ENCODE measurements around the gene KIAA0513. TPM values are rescaled to one million over a fixed set of nuclear protein-coding genes. Genes with fewer than 3 reads are reported as not detected.

Gene KIAA0513
- total RNA-seq, 1 experiment from 2014 or later, result 6.6 TPM

DNA sequence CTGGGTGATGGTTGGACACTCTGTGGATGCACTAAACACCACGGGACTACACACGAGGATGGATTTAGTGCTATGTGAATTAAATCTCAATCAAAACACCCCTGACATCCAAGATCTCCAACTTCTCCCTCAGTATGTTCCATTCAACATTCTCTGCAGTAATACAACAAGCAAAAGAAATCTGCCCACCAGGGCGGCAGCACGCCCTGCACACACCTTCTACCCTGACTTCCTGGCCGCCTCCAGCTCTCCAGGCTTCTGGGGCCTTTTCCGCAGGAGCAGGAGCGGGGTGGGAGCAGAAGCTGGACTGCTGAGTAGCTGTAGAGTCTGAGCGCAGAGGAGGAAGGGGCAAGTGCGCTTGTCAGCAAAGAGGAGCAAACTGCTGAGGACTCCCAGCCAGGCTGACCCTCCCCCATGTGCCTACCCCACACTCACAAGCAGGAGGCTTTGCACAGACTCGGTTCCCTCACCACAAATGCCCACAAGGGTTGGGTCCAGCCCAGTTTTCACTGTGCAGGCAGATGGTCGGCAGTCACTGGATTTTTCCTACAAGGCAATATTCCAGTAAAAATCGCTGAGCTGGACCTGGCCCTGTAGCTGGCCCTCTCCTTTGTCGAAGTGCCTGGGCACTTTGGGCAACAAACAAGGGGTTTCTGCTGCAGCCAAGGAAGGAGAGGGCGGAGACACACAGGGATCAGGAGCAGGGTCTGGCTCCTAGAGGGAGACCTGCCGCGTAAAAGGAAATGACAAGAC lies 39.1 kb upstream of the KIAA0513 start:
- H3K4me2 ChIP-seq (ENCODE audit: low read length), result no peak overlapping the region
- H3K27me3 ChIP-seq (ENCODE audit: insufficient read depth, low read length), result no peaks in the 10 kb centered on the region
- H3K36me3 ChIP-seq (ENCODE audit: control insufficient read depth in 1 of 2, insufficient read depth in 2 of 2, low read length in 2 of 2), result peaks cover 20 to 41% of the 10 kb centered on the region in 2 experiments; a peak in 3 of 4 replicates
- RAD21 ChIA-PET (ENCODE audit: low non-redundant PET in 1 of 2, low total read pairs in 2 of 2, uncharacterized antibody in 2 of 2, unreplicated experiment in 2 of 2), result no interaction called here
- no peak overlapping the region for H2AFZ ChIP-seq (ENCODE audit: low read depth, low read length, poor library complexity, severe bottlenecking)
- no TSS peak for BruUV-seq (replicated peaks)
- H3K27ac ChIP-seq (ENCODE audit: low read depth, low read length), result no peak overlapping the region
- H3K79me2 ChIP-seq (ENCODE audit: insufficient read depth, low read length), result peaks cover 43% of the 10 kb centered on the region
- POLR2A ChIA-PET, result no interaction called here
- CTCF ChIA-PET, result no interaction called here
- peaks cover 22 to 30% of the 10 kb centered on the region in 2 experiments for H3K4me1 ChIP-seq (ENCODE audit: control insufficient read depth in 1 of 2, insufficient read depth in 2 of 2, low read length in 2 of 2)
- no peak overlapping the region for H3K4me3 ChIP-seq (replicated peaks in 1 of 2; ENCODE audit: low read depth in 1 of 2, low read length in 2 of 2)
- ATAC-seq, result no peak
- no peaks in the 10 kb centered on the region for H3K9me3 ChIP-seq (ENCODE audit: control insufficient read depth in 1 of 2, insufficient read depth in 1 of 2, low read depth in 1 of 2, low read length in 2 of 2)
- H3K9me2 ChIP-seq (ENCODE audit: insufficient read depth), result no peaks in the 10 kb centered on the region
- TF ChIP-seq POLR2AphosphoS5 (IDR thresholded peaks at IDR 0.05; ENCODE audit: low read depth, low read length) (no peak), JUND (IDR thresholded peaks at IDR 0.05) (no peak), CTCF (IDR thresholded peaks at IDR 0.05 in 2 of 3, conservative IDR thresholded peaks at IDR 0.05 in 1 of 3; ENCODE audit: borderline replicate concordance in 1 of 3, insufficient read depth in 1 of 3, low read depth in 2 of 3, low read length in 2 of 3) (peak in 1 of 3 experiments; percentile 40; a peak in 2 of 6 replicates)
- intact Hi-C loops (cut with micrococcal nuclease), result no loop called here
- no peak overlapping the region for H3K9ac ChIP-seq (ENCODE audit: low read length)
- no peak for DNase-seq (ENCODE audit: low read depth, low spot score)
- H4K20me1 ChIP-seq (ENCODE audit: insufficient read depth), result no peaks in the 10 kb centered on the region; the same call in 1 of the 2 replicates

DNA sequence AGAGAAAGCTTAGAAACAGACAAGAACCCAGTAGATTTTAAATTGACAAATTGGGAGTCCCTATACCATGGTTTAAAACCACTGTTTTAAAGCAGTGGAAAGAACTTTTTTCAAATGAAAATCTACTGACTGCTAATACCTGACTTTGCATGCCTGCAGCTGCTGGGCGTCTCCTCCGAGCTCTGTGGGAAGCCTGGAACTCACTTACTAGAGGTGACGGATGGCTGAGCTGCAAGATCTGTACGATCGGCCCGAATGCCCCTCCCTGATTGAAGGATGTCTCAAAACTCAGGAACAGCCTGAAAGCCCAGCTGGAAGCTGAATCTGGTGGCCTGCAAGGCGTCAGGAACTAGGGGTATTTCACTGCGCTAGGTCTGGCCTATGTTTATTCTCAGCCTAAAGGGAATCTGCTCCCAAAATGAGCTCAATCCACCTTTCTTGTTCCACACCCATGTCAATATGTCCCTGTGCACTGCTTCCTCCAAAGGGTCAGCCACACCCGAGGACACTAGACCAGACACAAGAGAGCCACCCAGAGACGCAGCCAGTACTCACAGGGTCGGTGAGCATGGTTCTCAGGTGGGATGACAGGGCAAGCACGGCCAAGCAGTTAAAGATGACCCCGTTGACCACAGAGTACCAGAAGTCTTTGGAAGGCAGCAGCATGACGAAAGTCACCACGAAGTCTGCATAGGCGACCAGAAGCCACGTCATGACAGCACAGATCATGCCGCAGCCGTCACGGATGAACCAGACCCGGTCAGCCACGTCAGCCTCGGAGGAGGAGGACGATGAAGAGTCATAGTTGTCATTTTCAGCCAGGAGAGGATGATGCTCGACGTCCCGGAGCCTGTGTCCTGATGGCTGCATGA lies 37.6 kb upstream of the KIAA0513 start:
- no peaks in the 10 kb centered on the region for H3K27me3 ChIP-seq (ENCODE audit: insufficient read depth, low read length)
- BruUV-seq (replicated peaks), result TSS peak; percentile 6
- peaks cover 23 to 27% of the 10 kb centered on the region in 2 experiments for H3K4me1 ChIP-seq (ENCODE audit: control insufficient read depth in 1 of 2, insufficient read depth in 2 of 2, low read length in 2 of 2)
- H3K36me3 ChIP-seq (ENCODE audit: control insufficient read depth in 1 of 2, insufficient read depth in 2 of 2, low read length in 2 of 2), result peaks cover 28 to 56% of the 10 kb centered on the region in 2 experiments
- CTCF ChIA-PET, result no interaction called here
- intact Hi-C loops (cut with micrococcal nuclease), result no loop called here
- H3K4me3 ChIP-seq (replicated peaks in 1 of 2; ENCODE audit: low read depth in 1 of 2, low read length in 2 of 2), result no peak overlapping the region
- no peak for ATAC-seq
- H3K9ac ChIP-seq (ENCODE audit: low read length), result no peak overlapping the region
- H2AFZ ChIP-seq (ENCODE audit: low read depth, low read length, poor library complexity, severe bottlenecking), result no peak overlapping the region
- RAD21 ChIA-PET (ENCODE audit: low non-redundant PET in 1 of 2, low total read pairs in 2 of 2, uncharacterized antibody in 2 of 2, unreplicated experiment in 2 of 2), result no interaction called here
- H4K20me1 ChIP-seq (ENCODE audit: insufficient read depth), result no peaks in the 10 kb centered on the region; the same call in 1 of the 2 replicates
- H3K4me2 ChIP-seq (ENCODE audit: low read length), result no peak overlapping the region
- POLR2A ChIA-PET, result no interaction called here
- H3K27ac ChIP-seq (ENCODE audit: low read depth, low read length), result no peak overlapping the region
- H3K9me3 ChIP-seq (ENCODE audit: control insufficient read depth in 1 of 2, insufficient read depth in 1 of 2, low read depth in 1 of 2, low read length in 2 of 2), result no peaks in the 10 kb centered on the region
- peaks cover 49% of the 10 kb centered on the region for H3K79me2 ChIP-seq (ENCODE audit: insufficient read depth, low read length)
- no peak for DNase-seq (ENCODE audit: low read depth, low spot score)
- H3K9me2 ChIP-seq (ENCODE audit: insufficient read depth), result no peaks in the 10 kb centered on the region
- TF ChIP-seq ZBTB33 (IDR thresholded peaks at IDR 0.05; ENCODE audit: extremely low read depth, insufficient replicate concordance, low read length) (no peak), CBX3 (IDR thresholded peaks at IDR 0.05; ENCODE audit: low read depth) (no peak), MAX (IDR thresholded peaks at IDR 0.05) (no peak), YY1 (IDR thresholded peaks at IDR 0.05; ENCODE audit: extremely low read depth, insufficient replicate concordance, low read depth, low read length) (no peak), RAD21 (IDR thresholded peaks at IDR 0.05; ENCODE audit: low read depth) (no peak), EGR1 (IDR thresholded peaks at IDR 0.05; ENCODE audit: low read depth) (no peak), POLR2A (IDR thresholded peaks at IDR 0.05; ENCODE audit: borderline replicate concordance, extremely low read depth, insufficient read depth, insufficient read length) (no peak)
